Measurements from ENCODE around the gene FNBP1. TPM values are rescaled to one million over a fixed set of nuclear protein-coding genes. Genes with fewer than 3 reads are reported as not detected.

Gene FNBP1
- total RNA-seq, 2 experiments from 2014 or later = 266 to 268 TPM

GRCh38 chr9:129861447-129861827, 181.6 kb downstream of the FNBP1 start:
- POLR2A ChIA-PET = interaction anchor here (0.7 to 1.9 kb wide), 5 partner anchors 7 to 128 kb away, joined by 3 to 6 read pairs (median 4); partner anchors contain the start of genes C9orf78 and USP20
- no peak for ATAC-seq
- H3K9me3 Mint-ChIP-seq = no peaks in the 10 kb centered on the region
- intact Hi-C loops (cut with micrococcal nuclease) = no loop called here
- H3K36me3 Mint-ChIP-seq (ENCODE audit: low read depth) = peaks cover 57% of the 10 kb centered on the region
- no peak overlapping the region for H3K4me3 Mint-ChIP-seq
- no peaks in the 10 kb centered on the region for H3K27me3 Mint-ChIP-seq
- peak overlapping the region; percentile 87 for H3K27ac Mint-ChIP-seq
- no peak for DNase-seq
- no peak for TF ChIP-seq CTCF (IDR thresholded peaks at IDR 0.05)
- CTCF ChIA-PET = interaction anchor here (0.7 kb wide), 1 partner anchor 26 kb away, joined by 3 read pairs; the partner anchor contains the start of genes C9orf78 and USP20
- H3K4me1 Mint-ChIP-seq (ENCODE audit: low read depth) = peaks cover 58% of the 10 kb centered on the region

- H3K27me3 Mint-ChIP-seq = no peaks in the 10 kb centered on the region
- peak; percentile 80 for DNase-seq
- peak overlapping the region; percentile 87 for H3K27ac Mint-ChIP-seq
- ChIA-PET CTCF (interaction anchor here (0.7 to 1.1 kb wide), 2 partner anchors 22 to 25 kb away, joined by 3 read pairs; partner anchors contain the start of genes C9orf78 and USP20), POLR2A (interaction anchor here (0.7 to 1.9 kb wide), 5 partner anchors 8 to 129 kb away, joined by 3 to 6 read pairs (median 4); partner anchors contain the start of genes C9orf78 and USP20)
- TF ChIP-seq CTCF (IDR thresholded peaks at IDR 0.05) = no peak
- peak; percentile 60 for ATAC-seq
- H3K36me3 Mint-ChIP-seq (ENCODE audit: low read depth) = peaks cover 58% of the 10 kb centered on the region
- intact Hi-C loops (cut with micrococcal nuclease) = no loop called here
- no peaks in the 10 kb centered on the region for H3K9me3 Mint-ChIP-seq
- H3K4me1 Mint-ChIP-seq (ENCODE audit: low read depth) = peaks cover 58% of the 10 kb centered on the region
- no peak overlapping the region for H3K4me3 Mint-ChIP-seq
These were observed 182.1 kb downstream of the FNBP1 start for GRCh38 chr9:129860653-129861446.

GRCh38 chr9:129858167-129858962, 184.6 kb downstream of the FNBP1 start:
- Mint-ChIP-seq H3K4me1 (ENCODE audit: low read depth) (peaks cover 66% of the 10 kb centered on the region), H3K27me3 (no peaks in the 10 kb centered on the region), H3K27ac (no peak overlapping the region), H3K4me3 (no peak overlapping the region), H3K9me3 (no peaks in the 10 kb centered on the region), H3K36me3 (ENCODE audit: low read depth) (peaks cover 61% of the 10 kb centered on the region)
- intact Hi-C loops (cut with micrococcal nuclease) = no loop called here
- ATAC-seq = no peak
- DNase-seq = no peak
- CTCF ChIA-PET = no interaction called here
- no peak for TF ChIP-seq CTCF (IDR thresholded peaks at IDR 0.05)
- POLR2A ChIA-PET = interaction anchor here (1.0 to 1.8 kb wide), 3 partner anchors 9 to 176 kb away, joined by 3 to 7 read pairs (median 5); no protein-coding TSS in a partner anchor

- ChIA-PET POLR2A (interaction anchor here (0.6 to 1.7 kb wide), 2 partner anchors 10 to 21 kb away, joined by 3 to 7 read pairs; no protein-coding TSS in a partner anchor), CTCF (no interaction called here)
- intact Hi-C loops (cut with micrococcal nuclease) = no loop called here
- Mint-ChIP-seq H3K27ac (no peak overlapping the region), H3K27me3 (no peaks in the 10 kb centered on the region), H3K4me1 (ENCODE audit: low read depth) (peaks cover 64% of the 10 kb centered on the region), H3K36me3 (ENCODE audit: low read depth) (peaks cover 59% of the 10 kb centered on the region), H3K4me3 (no peak overlapping the region), H3K9me3 (no peaks in the 10 kb centered on the region)
- TF ChIP-seq CTCF (IDR thresholded peaks at IDR 0.05) = no peak
- ATAC-seq (no peak), DNase-seq (no peak)
These were observed 185.8 kb downstream of the FNBP1 start for GRCh38 chr9:129857207-129857606.
